Psoas muscle (tissue), 8 donors: ENCODE measurements around the gene TMEM150C. TPM values are rescaled to one million over a fixed set of nuclear protein-coding genes. Genes with fewer than 3 reads are reported as not detected.

ENCODE experiments used
- ATAC-seq, 4 donors: fragments of 200-7000 bp; cut with Tn5 transposase; one replicate each; pipeline ENCODE4 v1.9.1; 2020; ENCODE audit warnings: moderate library complexity in 3 of 4, mild to moderate bottlenecking in 2 of 4
- DNase-seq, 2 donors: peaks; one replicate each; pipeline ENCODE4 v3.0.0-alpha.2; 2020
- H3K27ac ChIP-seq: fragments of 200-600 bp; one replicate; pipeline ENCODE4 v1.8.0; 2022
- H3K27me3 ChIP-seq, 3 donors: fragments of 200-600 bp in 1 of 3; one replicate each; pipeline versions ENCODE4 v1.6.1 to v1.8.0; 2013 to 2022; ENCODE audit warnings: low read length in 2 of 3, mild to moderate bottlenecking in 2 of 3, moderate library complexity in 1 of 3; ENCODE audit not compliant: insufficient read depth in 3 of 3
- H3K36me3 ChIP-seq, 2 donors: fragments of 200-600 bp in 1 of 2; one replicate each; pipeline versions ENCODE4 v1.6.1 to v1.8.0; 2013 to 2022; ENCODE audit warnings: low read depth in 1 of 2, mild to moderate bottlenecking in 1 of 2, moderate library complexity in 1 of 2; ENCODE audit not compliant: insufficient read depth in 1 of 2
- H3K4me1 ChIP-seq: fragments of 200-600 bp; one replicate; pipeline ENCODE4 v1.8.0; 2022
- H3K4me3 ChIP-seq: fragments of 200-600 bp; one replicate; pipeline ENCODE4 v1.8.0; 2022; ENCODE audit warnings: mild to moderate bottlenecking
- H3K9me3 ChIP-seq: fragments of 200-600 bp; one replicate; pipeline ENCODE4 v1.8.0; 2022
- CTCF ChIP-seq: fragments of 200-600 bp; IDR thresholded peaks from one replicate; pipeline ENCODE4 v1.8.0; 2022; ENCODE audit warnings: antibody characterized with exemption
- WGBS, 3 donors: extraction: QIAGEN DNeasy Blood & Tissue Kit; methylation state at CpG; one replicate each; pipeline versions ENCODE4 v1.1.6 to v1.1.7; 2013; 5-methylcytosine and 5-hydroxymethylcytosine counted together
- intact Hi-C, 2 donors: fragments of 100-400 bp; cut with DNase I; formaldehyde crosslinking; loops; one replicate each; pipeline versions ENCODE4 v1.11.0 to v1.14.2; 2022
- polyA plus RNA-seq, 3 donors: library from polyadenylated mRNA; stranded (reverse); fragments of 200-250 nt; gene quantifications; one replicate each; pipeline ENCODE4 v1.2.3, GENCODE V29; 2013
- total RNA-seq, 4 donors: library from RNA; stranded (reverse); fragmentation: NEBNext Ultra II Directional in 2 of 4; extraction: Animal tissue kit (Norgen Biotek cat#: 25700) in 2 of 4; gene quantifications; one replicate each; pipeline versions ENCODE4 v1.2.1 to v1.2.4, GENCODE V29; 2021 to 2023
- donor health status: healthy with polysubstance abuse.
- donor health status: DM: no; HTN: no; CAD: no; lungs with moderate emphysema.
- donor health status: Bipolar disorder and iron deficiency.
- donor health status: healthy.
- donor health status: DM: yes; HTN: yes; CAD: no.
- donor health status: DM: no; HTN: no; CAD: no.
- donor health status: DM: no; HTN: no; CAD: no.
- donor health status: DM: yes; HTN: yes; CAD: no.

Gene TMEM150C
- total and polyA plus RNA-seq, 7 donors, result 2.6 to 5.8 (median 3.6) TPM

DNA sequence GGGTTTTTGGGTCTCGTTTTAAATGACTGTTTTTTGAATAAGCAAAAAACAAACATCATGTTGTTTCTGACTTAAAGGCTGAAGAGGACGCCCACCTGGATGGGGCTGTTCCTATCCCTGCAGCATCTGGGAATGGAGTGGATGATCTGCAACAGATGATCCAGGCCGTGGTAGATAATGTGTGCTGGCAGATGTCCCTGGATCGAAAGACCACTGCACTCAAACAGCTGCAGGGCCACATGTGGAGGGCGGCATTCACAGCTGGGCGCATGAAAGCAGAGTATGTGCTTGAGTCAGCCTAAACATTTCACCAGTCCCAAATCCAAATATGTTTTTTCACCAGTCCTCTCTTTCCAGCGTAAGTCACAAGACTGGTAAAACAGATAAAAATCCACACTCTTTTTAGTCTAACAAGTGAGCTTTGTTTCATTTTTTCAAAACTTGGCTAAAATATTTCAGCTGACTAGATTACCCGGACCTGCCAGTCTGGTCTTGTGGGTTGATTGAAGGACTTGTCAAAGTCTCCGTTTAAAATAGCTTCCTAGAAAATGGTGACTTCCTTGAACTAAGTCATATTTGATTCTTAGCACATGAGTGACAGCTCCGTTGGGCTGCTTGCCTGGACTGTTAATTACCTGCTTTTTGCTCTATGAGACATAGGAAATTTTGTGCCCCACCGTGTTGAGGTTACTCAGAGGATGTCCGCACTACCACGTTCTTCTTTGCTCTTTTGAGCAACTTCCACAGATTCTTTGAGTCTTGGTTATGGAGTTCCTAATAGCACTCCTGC lies 110.6 kb downstream of the TMEM150C start:
- no peaks in the 10 kb centered on the region for H3K4me1 ChIP-seq
- no peaks in the 10 kb centered on the region for H3K27me3 ChIP-seq
- no peak overlapping the region for H3K4me3 ChIP-seq
- no peak for TF ChIP-seq CTCF
- no peak for DNase-seq
- no peaks in the 10 kb centered on the region for H3K9me3 ChIP-seq
- peaks cover 10 to 69% of the 10 kb centered on the region in 2 donors for H3K36me3 ChIP-seq
- intact Hi-C loops, result no loop called here
- WGBS, 3 donors, result 64 to 77% (median 65%) methylated on average over 13 of the region's 13 CpGs
- ATAC-seq, result no peak
- H3K27ac ChIP-seq, result no peak overlapping the region

- no peak overlapping the region for H3K4me3 ChIP-seq
- H3K36me3 ChIP-seq, result peaks cover 6 to 50% of the 10 kb centered on the region in 2 donors
- H3K27ac ChIP-seq, result no peak overlapping the region
- ATAC-seq, result no peak
- DNase-seq, result no peak
- H3K27me3 ChIP-seq, result no peaks in the 10 kb centered on the region
- no peaks in the 10 kb centered on the region for H3K9me3 ChIP-seq
- WGBS, 3 donors, result 97 to 100% (median 97%) methylated on average over 1 of the region's 1 CpG
- no peaks in the 10 kb centered on the region for H3K4me1 ChIP-seq
- intact Hi-C loops, result no loop called here
- no peak for TF ChIP-seq CTCF
Measured at GRCh38 chr4:82447886-82448285, 113.9 kb downstream of the TMEM150C start.

DNA sequence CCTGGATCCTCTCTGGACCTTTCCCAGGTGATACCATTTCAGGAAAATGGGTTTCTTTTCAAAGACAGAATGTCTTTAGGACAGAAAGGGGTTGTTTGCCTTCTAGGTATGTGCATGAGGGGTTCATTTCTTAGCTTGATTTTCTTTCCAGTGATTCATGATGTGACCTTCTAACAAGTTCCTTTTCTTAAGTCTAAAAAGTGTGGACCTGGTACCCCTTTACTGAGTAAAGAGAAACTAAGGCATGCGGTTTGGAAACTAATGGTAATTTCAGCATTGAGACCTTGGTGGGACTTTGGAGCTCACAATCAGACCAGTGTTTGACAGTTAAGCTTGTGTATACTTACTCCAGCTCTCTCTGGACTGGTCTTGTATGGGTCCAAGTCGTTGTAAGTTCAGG lies 122.7 kb downstream of the TMEM150C start:
- ATAC-seq (no peak), DNase-seq (no peak)
- Histone ChIP-seq H3K36me3 (no peaks in the 10 kb centered on the region), H3K27me3 (no peaks in the 10 kb centered on the region), H3K27ac (no peak overlapping the region), H3K9me3 (no peaks in the 10 kb centered on the region), H3K4me1 (no peaks in the 10 kb centered on the region), H3K4me3 (no peak overlapping the region)
- 83 to 90% (median 86%) methylated on average over 2 of the region's 2 CpGs for WGBS, 3 donors
- intact Hi-C loops, result loop anchor here (10.0 kb wide), 1 partner anchor 154 kb away; no protein-coding TSS in a partner anchor
- TF ChIP-seq CTCF, result no peak

- H3K27ac ChIP-seq, result no peak overlapping the region
- H3K27me3 ChIP-seq, result no peaks in the 10 kb centered on the region
- H3K36me3 ChIP-seq, result no peaks in the 10 kb centered on the region
- no peaks in the 10 kb centered on the region for H3K9me3 ChIP-seq
- WGBS, 3 donors, result 80 to 88% (median 87%) methylated on average over 4 of the region's 4 CpGs
- no peak for DNase-seq
- intact Hi-C loops, result loop anchor here (10.0 kb wide), 1 partner anchor 153 kb away; no protein-coding TSS in a partner anchor
- H3K4me1 ChIP-seq, result peaks cover 2% of the 10 kb centered on the region
- no peak overlapping the region for H3K4me3 ChIP-seq
- no peak for TF ChIP-seq CTCF
- no peak for ATAC-seq
Measured at GRCh38 chr4:82437285-82438005, 124.3 kb downstream of the TMEM150C start.
